GM19467 (cell line): Measurements from ENCODE around the gene CTRB2.
"Not testable (repeated sequence)": the region's sequence is repeated elsewhere in the genome, so short reads cannot be mapped to it uniquely, and the experiment has no call there.

Experiments
- ATAC-seq: cut with Tn5 transposase; IDR thresholded peaks from one replicate; pipeline ENCODE4 v1.9.1; 2021; ENCODE audit warnings: mild to moderate bottlenecking, moderate library complexity; ENCODE audit not compliant: unreplicated experiment

CTRB2 gene

GRCh38 chr16:75227361-75228142 is 20.6 kb upstream of the CTRB2 start:
- no peak for ATAC-seq

GRCh38 chr16:75226550-75227360 is 19.8 kb upstream of the CTRB2 start:
- no peak for ATAC-seq

DNA sequence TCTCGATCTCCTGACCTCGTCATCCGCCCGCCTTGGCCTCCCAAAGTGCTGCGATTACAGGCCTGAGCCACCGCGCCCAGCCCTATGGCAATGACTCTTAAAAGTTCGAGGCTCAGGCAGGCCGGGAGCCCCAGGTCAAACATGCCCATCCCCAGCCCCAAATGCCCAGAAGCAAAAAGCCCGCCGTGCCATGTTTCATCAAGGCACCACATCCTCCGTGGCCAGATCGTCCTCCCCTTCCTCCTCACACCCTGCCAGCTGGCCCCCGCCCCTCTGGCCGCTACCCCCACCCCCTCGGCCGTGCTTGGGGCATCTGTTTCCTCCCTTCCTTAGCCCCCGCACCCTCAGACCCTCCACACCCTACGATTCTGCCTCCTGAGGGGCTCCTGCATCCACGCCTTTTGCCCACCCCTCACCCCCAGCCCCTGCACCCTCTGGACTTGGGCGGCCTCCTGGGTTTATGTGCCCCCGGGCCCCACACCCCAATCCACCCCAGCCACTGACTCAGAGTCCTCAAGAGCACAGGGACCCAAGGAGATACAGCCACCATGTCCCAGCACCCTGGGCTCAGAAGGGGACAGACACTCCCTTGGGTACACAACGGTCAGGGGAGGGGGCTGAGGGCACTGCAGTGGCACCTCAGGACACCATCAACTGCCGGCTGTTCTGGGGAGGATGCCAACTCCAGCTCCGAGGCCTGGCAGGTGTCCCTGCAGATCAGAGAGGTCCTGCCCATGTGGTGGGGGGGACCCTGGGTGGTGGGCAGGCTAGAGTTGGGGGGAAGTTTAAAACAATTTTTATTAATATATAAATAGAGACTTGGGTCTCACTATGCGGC is 18.9 kb upstream of the CTRB2 start:
- ATAC-seq, result no peak

DNA sequence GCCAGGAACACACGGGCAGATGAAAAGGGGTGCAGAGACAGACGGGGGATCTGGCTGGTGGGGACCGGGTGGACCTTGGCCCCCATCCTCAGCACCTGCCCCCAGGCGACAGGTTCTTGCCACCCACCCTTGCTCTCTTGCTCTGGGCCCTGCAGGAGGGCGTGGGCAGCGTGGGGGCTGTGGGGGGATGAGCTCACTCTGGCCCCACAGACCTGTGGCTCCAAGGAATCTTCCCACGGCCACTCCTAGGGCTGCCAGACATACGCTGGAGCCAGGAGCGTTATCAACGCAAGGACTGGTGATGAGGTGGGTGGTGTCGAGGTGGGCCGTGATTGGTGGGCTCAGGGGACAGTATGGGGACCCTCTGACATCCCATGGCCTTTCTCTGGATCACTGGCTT is 18.1 kb upstream of the CTRB2 start:
- no peak for ATAC-seq

DNA sequence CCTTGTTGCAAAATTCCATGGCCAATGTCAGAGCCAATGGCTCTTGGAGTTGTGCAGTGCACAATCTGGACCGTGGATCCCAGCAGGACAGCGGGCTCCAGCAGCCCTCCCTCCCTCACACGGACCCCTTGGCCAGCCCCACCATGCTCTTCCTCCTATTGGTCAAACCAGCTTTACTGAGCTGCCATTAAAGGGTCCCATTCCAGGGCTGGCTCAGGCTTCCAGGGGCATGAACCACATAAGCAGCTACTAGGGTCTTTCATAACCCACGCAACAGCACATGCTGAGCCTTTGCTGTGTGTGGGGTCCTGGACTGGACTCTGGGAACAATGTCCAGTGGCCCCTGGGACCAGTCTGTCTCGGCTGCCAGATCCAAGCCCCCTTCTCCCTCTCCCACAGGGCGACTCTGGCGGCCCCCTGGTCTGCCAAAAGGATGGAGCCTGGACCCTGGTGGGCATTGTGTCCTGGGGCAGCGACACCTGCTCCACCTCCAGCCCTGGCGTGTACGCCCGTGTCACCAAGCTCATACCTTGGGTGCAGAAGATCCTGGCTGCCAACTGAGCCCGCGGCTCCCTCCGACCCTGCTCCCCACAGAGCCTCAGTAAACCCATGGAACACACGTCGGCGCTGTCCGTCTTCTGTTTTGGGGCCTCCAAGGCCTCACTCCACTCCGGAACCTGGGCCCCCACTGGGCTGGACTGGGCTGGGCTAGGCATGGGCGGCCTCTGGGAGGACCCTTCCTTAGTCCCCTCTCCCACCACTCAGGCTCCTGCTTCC is 17.5 kb upstream of the CTRB2 start:
- no peak for ATAC-seq

DNA sequence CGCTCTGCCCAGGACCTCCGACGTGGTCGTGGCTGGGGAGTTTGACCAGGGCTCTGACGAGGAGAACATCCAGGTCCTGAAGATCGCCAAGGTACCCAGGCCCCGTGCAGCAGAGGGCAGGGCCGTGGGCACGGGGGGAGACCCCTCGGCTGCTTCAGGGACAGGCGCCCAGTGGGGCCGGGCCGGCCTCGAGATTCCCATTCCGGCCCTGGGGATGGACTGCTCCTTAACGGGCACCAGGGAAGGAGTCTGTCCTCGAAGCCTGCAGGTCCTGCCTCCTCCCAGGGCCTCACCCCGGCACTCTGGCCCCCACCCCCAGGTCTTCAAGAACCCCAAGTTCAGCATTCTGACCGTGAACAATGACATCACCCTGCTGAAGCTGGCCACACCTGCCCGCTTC is 16.2 kb upstream of the CTRB2 start:
- ATAC-seq, result not testable (repeated sequence)

DNA sequence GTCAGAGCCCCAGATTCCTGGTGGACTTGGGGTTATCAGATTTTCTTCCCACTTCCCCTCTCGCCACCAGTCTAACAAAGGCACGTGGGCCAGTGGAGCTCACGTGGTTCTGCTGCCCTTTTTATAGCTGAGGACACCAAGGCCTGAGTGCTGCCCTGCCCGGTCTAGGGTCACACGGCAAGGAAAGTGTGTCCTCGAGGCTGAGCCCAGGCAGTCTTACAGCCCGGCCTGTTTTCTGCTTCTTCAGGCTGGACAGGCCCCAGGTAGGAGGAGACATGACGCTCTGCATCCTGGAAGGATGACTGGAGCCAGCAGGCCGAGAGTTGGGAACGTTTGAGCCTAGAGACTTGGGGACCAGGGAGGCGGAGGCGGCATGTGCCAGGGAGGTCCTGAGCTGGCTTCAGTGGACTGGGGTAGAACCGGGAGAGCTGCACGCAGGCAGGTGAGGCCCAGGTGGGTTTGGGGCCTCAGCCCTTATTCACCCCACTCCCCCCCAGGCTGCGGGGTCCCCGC is 15.4 kb upstream of the CTRB2 start:
- ATAC-seq, result no peak

DNA sequence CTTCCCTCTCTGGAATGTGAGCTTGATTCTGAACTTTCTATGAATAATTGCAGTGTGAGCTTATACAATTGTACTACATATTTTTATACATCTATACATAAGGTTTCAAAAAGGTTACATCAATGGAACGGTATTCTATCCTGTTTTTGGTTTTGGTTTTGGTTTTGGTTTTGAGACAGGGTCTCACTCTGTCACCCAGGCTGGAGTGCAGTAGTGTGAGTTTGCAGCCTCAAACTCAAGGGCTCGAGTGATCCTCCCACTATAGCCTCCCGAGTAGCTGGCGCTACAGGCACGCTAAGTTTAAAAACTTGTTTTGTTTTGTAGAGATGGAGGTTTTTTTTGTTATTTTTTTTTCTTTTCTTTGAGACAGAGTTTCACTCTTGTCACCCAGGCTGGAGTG is 12.9 kb upstream of the CTRB2 start:
- ATAC-seq, result peak; percentile 71

GRCh38 chr16:75219088-75219487 is 12.1 kb upstream of the CTRB2 start:
- ATAC-seq, result no peak

DNA sequence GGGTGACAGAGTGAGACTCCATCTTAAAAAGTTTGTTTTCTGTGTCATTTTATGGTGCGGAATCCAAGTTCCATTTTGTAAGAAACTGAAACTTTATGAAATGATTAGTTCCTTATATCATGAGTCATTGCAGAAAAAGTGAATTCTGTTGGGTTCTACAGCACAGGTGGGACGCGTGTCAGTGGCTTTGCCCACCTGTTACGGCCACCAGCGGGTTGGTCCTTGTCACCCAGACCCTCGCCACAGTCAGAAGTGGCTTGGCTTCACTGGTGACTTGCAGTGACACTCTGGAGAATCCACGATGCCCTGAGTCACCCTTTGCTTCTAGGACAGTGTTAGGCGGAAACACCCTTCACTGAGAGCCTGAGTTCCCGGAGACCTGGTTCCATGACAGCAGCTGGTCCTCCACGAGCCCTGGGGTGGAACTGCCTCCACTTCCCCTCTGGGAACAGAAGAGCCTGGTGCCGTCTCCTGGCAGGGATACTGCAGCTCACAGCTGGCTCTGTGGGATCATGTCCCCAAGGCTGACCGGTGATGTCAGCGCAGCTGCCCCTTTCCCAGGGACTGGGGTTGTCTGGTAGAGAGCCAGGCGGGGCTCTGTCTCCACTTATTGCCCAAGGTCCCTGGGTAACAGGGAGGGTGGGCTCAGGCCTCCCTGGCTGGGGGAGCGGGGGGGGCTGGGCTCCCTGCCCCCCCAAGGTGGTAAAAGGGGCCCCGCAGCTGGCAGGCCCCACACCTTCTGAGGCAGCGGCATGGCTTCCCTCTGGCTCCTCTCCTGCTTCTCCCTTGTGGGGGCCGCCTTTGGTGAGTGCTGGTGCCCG is 11.5 kb upstream of the CTRB2 start, which contains the start of gene CTRB1:
Gene CTRB1 (plus strand): TSS at position 733 of the 821 bp plus-strand sequence. CDS start 20 bp downstream, at position 753.
- ATAC-seq, result peak; percentile 53

GRCh38 chr16:75217389-75217851 is 10.5 kb upstream of the CTRB2 start:
- no peak for ATAC-seq

DNA sequence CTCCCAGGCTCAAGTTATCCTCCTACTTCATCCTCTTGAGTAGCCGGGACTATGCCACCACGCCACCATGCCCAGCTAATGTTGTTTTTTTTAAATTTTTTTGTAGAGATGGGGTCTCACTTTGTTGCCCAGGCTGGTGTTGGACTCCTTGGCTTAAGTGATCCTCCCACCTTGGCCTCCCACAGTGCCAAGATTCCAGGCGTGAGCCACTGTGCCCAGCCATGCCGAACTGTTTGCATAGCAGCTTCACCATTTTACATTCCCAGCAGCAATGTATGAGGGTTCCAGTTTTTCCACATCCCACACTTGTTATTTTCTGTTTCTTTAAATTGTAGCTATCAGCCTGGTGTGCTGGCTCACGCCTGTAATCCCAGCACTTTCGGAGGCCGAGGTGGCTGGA is 9.6 kb upstream of the CTRB2 start:
- ATAC-seq, result no peak

GRCh38 chr16:75216127-75216526 is 9.2 kb upstream of the CTRB2 start:
- no peak for ATAC-seq

DNA sequence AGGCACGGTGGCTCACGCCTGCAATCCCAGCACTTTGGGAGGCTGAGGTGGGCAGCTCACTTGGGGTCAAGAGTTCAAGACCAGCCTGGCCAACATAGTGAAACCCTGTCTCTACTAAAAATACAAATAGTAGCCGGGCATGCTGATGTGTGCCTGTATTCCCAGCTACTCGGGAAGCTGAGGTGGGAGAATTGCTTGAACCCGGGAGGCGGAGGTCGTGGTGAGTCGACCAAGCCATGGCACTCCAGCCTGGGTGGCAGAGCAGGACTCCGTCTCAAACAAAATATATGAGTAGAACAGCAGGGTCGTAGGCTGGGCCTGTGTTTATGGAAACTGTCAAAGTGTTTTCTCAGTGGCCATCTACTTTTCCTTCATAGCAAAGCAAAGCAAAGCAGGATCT is 4.3 kb upstream of the CTRB2 start:
- ATAC-seq, result not testable (repeated sequence)

GRCh38 chr16:75209944-75210343 is 3.0 kb upstream of the CTRB2 start:
- ATAC-seq, result no peak

DNA sequence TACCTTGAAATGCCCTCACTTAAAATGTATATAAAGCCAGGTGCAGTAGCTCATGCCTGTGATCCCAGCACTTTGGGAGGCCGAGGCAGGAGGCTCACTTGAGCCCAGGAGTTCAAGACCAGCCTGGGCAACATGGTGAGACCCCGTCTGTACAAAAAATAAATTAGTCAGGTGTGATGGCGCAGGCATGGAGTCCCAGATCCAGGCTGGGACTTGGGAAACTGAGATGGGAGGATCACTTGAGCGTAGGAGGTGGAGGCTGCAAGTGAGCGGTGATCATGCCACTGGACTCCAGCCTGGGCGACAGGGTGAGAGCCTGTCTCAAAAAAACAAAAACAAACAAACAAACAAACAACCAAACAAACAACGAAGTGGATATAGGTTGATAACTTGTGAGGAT is 2.6 kb upstream of the CTRB2 start:
- not testable (repeated sequence) for ATAC-seq

DNA sequence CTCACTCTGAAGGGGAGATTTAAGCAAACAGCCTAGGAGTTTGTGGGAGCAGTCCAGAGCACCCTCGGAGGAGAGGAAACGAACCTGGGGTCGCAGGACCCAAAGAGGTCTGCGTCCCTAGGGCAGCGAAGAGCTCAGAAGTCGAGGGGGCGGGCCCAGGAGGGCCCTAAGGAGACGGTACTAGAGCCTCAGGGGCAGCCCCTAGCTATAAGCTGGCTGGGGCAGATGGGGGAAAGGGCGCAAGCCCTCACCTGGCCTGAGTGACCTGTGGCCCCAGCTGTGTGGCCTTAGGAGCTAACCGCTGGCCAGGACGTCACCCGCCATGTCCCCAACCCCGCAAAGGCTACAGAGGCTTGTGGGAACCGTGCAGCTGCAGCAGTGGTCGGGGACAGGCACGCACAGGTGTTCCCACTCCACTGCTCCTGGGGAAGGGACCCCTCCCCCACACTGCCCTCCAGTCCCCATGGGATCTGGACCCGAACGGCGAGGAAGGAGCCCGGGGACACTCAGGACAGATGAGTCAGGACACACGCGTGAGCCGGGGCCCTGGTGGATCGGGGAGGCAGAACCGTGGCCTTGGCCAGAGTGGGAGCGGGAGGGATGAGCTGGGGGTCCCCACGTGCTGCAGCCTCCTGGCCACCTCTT is 2.0 kb upstream of the CTRB2 start:
- ATAC-seq, result no peak

DNA sequence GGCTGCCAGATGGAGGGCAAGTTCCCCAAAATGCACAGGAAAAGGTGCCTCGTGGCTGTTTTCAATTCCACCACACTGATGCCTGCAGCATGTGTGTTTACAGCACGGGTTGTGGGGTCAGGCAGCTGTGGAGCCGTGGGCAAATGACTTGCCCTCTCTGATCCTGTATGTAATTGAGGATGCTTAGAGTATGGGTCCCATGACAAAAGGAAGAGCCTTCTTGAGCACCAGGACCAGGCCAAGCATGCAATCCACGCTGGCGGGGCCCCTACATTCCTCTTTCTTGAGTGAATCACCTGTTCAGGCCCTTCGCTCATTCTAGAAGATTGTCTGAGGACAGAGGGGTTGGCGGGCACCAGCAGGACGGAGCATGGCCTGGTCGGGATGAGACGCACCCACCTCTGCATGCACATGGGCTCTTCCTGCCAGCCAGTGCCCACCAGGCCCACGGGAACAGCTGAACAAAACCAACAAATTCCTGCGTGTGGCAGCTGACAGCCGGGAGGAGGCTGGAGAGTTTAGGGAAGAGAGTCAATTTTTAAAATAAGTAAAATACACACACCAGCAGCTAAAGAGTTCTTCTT is 1.4 kb upstream of the CTRB2 start:
- no peak for ATAC-seq
